A549 (cell line): ENCODE data around the gene SORT1.

ENCODE experiments used
- CTCF ChIP-seq: fragments of >200 bp; sonication (Bioruptor Twin); formaldehyde crosslinking; IDR thresholded peaks from 3 replicates; pipeline ENCODE4 v1.5.1; 2016
- E2F6 ChIP-seq: IDR thresholded peaks from 2 replicates; pipeline ENCODE4 v1.6.1; 2012; ENCODE audit warnings: low read depth, borderline replicate concordance
- ELK1 ChIP-seq: fragments of 150-350 bp; IDR thresholded peaks from 2 replicates; pipeline ENCODE4 v1.6.1; 2014; ENCODE audit warnings: low read depth, mild to moderate bottlenecking, low read length
- EP300 ChIP-seq, 2 experiments: fragments of >200 bp; sonication (Bioruptor Twin); formaldehyde crosslinking; IDR thresholded peaks; 2 replicates in 1 of 2; 3 replicates in 1 of 2; pipeline ENCODE4 v1.6.1; 2016 to 2017
- ESRRA ChIP-seq: fragments of 150-350 bp; IDR thresholded peaks from 2 replicates; pipeline ENCODE4 v1.6.1; 2014; ENCODE audit warnings: mild to moderate bottlenecking, low read length, borderline replicate concordance
- MAFK ChIP-seq: fragments of 450-650 bp; IDR thresholded peaks from 2 replicates; pipeline ENCODE4 v1.6.1; 2014; ENCODE audit not compliant: partially characterized antibody
- MAZ ChIP-seq: fragments of 150-350 bp; IDR thresholded peaks from 2 replicates; pipeline ENCODE4 v1.6.1; 2014; ENCODE audit warnings: antibody characterized with exemption, low read depth, low read length, borderline replicate concordance
- TP53 ChIP-seq: fragments of 250-450 bp; sonication (Bioruptor Pico); IDR thresholded peaks from 2 replicates; pipeline ENCODE4 v1.5.0; 2021; ENCODE audit warnings: mild to moderate bottlenecking, moderate library complexity
- USF2 ChIP-seq: fragments of 450-650 bp; IDR thresholded peaks from 2 replicates; pipeline ENCODE4 v1.6.1; 2014; ENCODE audit warnings: antibody characterized with exemption

GRCh38 chr1:109394591-109395281, 3.0 kb downstream of the SORT1 start:
- TF ChIP-seq ESRRA, result no peak
- TF ChIP-seq CTCF, result no peak
- no peak for TF ChIP-seq TP53 (CRISPR knock-in tag)
- no peak for TF ChIP-seq EP300 (IDR thresholded peaks at IDR 0.05)
- TF ChIP-seq MAZ, result no peak
- no peak for TF ChIP-seq MAFK
- TF ChIP-seq USF2, result no peak
- TF ChIP-seq ELK1, result no peak
- no peak for TF ChIP-seq E2F6
